RWPE1 (cell line): ENCODE measurements around the gene RILP.
A peak's percentile ranks its signal among the peaks of the same experiment; 100 is the strongest.

Source experiments
- CTCF ChIA-PET: fragments of 350-600 bp; sonication (Branson Sonifier 250); formaldehyde crosslinking; extraction: SDS; loops from one replicate; lab custom pipeline; 2021; lab: Yijun Ruan, JAX
- POLR2A ChIA-PET: fragments of 400-600 bp; formaldehyde crosslinking; extraction: SDS; loops from one replicate; lab custom pipeline; 2020; ENCODE audit warnings: antibody characterized with exemption; ENCODE audit not compliant: low non-redundant PET; lab: Yijun Ruan, JAX
- DNase-seq: peaks from one replicate; pipeline ENCODE4 v3.0.0; 2012; ENCODE audit warnings: low spot score
- H3K27ac ChIP-seq: fragments of 450-650 bp; 2 replicates; pipeline ENCODE4 v1.5.1; 2017
- CTCF ChIP-seq: fragments of 450-650 bp; conservative IDR thresholded peaks from 2 replicates; pipeline ENCODE4 v1.5.1; 2017; ENCODE audit warnings: low read depth, mild to moderate bottlenecking

RILP gene

GRCh38 chr17:1648963-1649843 is 463 bp downstream of the RILP start:
- ChIA-PET POLR2A (interaction anchor here (0.5 kb wide), 3 partner anchors 9 to 60 kb away, joined by 3 to 9 read pairs (median 4); no protein-coding TSS in a partner anchor), CTCF (interaction anchor here (0.5 to 3.2 kb wide), 13 partner anchors 8 to 389 kb away, joined by 3 to 18 read pairs (median 4); partner anchors contain the start of gene SLC43A2)
- TF ChIP-seq CTCF = peak; percentile 91

GRCh38 chr17:1648173-1648962 is 1.3 kb downstream of the RILP start:
- TF ChIP-seq CTCF = no peak; the same call in 1 of the 2 replicates
- no peak for DNase-seq
- CTCF ChIA-PET = interaction anchor here (0.5 to 3.2 kb wide), 13 partner anchors 8 to 389 kb away, joined by 3 to 18 read pairs (median 3); partner anchors contain the start of gene SLC43A2
- POLR2A ChIA-PET = interaction anchor here (0.5 kb wide), 2 partner anchors 10 to 26 kb away, joined by 3 to 4 read pairs; no protein-coding TSS in a partner anchor
- H3K27ac ChIP-seq = peak overlapping the region; percentile 100

More at GRCh38 chr17:1648963-1649843, 463 bp downstream of the RILP start:
- peak; percentile 94 for DNase-seq
- H3K27ac ChIP-seq = peak overlapping the region; percentile 100

DNA sequence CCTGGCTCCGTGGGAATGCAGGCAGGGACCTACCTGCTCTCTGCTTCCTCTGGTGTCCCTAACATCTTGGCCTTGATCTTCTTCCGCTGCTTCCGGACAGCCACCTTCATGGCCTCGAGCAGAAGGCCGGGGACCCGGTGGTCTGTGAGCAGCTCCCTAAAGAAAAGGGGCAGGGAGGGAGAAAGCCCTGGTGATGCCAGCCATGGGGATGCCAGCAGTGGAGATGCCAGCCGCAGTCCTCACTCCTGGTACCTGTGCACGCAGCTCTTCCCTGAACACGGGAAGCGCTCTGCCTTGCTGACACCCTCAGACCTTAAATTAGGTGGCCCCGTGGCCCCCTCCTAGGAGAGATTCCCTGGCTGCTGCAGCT is 1.9 kb downstream of the RILP start:
- peak overlapping the region; percentile 100 for H3K27ac ChIP-seq
- DNase-seq = no peak
- TF ChIP-seq CTCF = no peak
- CTCF ChIA-PET = interaction anchor here (0.7 to 3.2 kb wide), 4 partner anchors 9 to 388 kb away, joined by 3 to 18 read pairs (median 6); no protein-coding TSS in a partner anchor
- POLR2A ChIA-PET = interaction anchor here (0.5 kb wide), 1 partner anchor 26 kb away, joined by 3 read pairs; no protein-coding TSS in a partner anchor

DNA sequence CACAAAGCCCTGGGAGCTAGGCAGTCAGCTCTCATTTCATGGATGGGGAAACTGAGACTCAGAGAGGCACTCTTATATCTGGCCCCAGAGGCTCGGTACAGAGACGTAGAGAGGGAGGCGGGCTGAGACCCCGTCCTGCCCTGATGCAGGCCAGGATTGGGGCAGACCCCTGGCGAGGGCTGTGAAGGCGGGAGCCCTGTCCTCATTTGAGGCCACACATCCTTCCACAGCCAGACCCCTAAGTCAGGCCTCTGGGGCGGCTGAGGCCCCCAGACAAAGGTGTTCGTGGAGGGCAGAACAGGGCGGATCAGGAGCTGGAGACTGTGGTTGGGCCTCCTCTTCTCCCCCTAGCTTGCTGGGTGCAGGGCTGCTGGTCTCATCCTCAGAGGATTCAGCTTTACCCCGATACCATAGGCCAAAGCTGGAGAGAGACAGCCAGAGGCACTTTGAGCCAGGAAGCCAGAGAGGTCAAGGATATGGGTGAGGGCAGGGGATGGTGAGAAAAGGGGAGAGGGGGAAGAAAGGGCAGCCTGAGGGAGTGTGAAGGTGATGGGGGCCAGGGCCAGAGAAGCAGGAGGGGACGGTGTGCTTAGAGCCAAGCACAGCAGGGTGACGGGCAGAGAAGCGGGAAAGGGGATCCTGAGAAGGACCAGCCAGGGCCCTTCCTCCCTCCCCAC is 3.3 kb downstream of the RILP start:
- TF ChIP-seq CTCF = no peak
- ChIA-PET CTCF (interaction anchor here (0.6 kb wide), 1 partner anchor 247 kb away, joined by 3 read pairs; no protein-coding TSS in a partner anchor), POLR2A (no interaction called here)
- no peak for DNase-seq
- H3K27ac ChIP-seq = no peak overlapping the region

GRCh38 chr17:1645207-1646171 is 4.2 kb downstream of the RILP start, which contains the start of gene SCARF1:
Gene SCARF1, minus strand, starts transcription at chr17:1645732. Its CDS starts 35 bp downstream, at chr17:1645697.
- POLR2A ChIA-PET = no interaction called here
- no peak for DNase-seq
- no peak for TF ChIP-seq CTCF
- H3K27ac ChIP-seq = peak within 1 kb of the TSS; percentile 15; the same call in 1 of the 2 replicates
- CTCF ChIA-PET = interaction anchor here (0.6 kb wide), 2 partner anchors 246 to 380 kb away, joined by 3 to 5 read pairs; partner anchors contain the start of gene RTN4RL1
